Spinal cord (tissue), 10 donors: ENCODE results near the gene C13orf46. TPM values are rescaled to one million over a fixed set of nuclear protein-coding genes. Genes with fewer than 3 reads are reported as not detected.
A peak's percentile ranks its signal among the peaks of the same experiment; 100 is the strongest.

Source experiments
- DNase-seq, 6 donors: peaks; one replicate each; pipeline versions ENCODE4 v3.0.0 to v3.0.0-alpha.2; 2013 to 2015; ENCODE audit warnings: low spot score in 6 of 6, low read depth in 4 of 6
- H3K27ac ChIP-seq: one replicate; pipeline ENCODE4 v1.5.1; 2013; ENCODE audit warnings: low read depth, low read length, control low read depth
- H3K27me3 ChIP-seq: one replicate; pipeline ENCODE4 v1.6.1; 2013; ENCODE audit warnings: low read length; ENCODE audit not compliant: control insufficient read depth, insufficient read depth
- H3K36me3 ChIP-seq: one replicate; pipeline ENCODE4 v1.6.1; 2013; ENCODE audit warnings: low read length; ENCODE audit not compliant: control insufficient read depth, insufficient read depth
- H3K4me1 ChIP-seq: one replicate; pipeline ENCODE4 v1.6.1; 2013; ENCODE audit warnings: low read length; ENCODE audit not compliant: control insufficient read depth, insufficient read depth
- H3K4me3 ChIP-seq: one replicate; pipeline ENCODE4 v1.5.1; 2013; ENCODE audit warnings: low read depth, low read length, control low read depth
- H3K9me3 ChIP-seq: one replicate; pipeline ENCODE4 v1.6.1; 2013; ENCODE audit warnings: low read length; ENCODE audit not compliant: control insufficient read depth, insufficient read depth
- WGBS: methylation state at CpG from one replicate; pipeline ENCODE4 v1.1.5; 2013; ENCODE audit warnings: missing lambda C conversion rate; ENCODE audit not compliant: insufficient coverage; 5-methylcytosine and 5-hydroxymethylcytosine counted together
- polyA plus RNA-seq, 2 donors: library from polyadenylated mRNA; unstranded; fragments of 120-200 nt; gene quantifications; one replicate each; pipeline ENCODE4 v1.2.1, GENCODE V29; 2013; ENCODE audit not compliant: insufficient read length in 2 of 2
- total RNA-seq, 2 donors: library from RNA; depleted of rRNA in 1 of 2; stranded (reverse); fragments of 120-200 nt in 1 of 2; fragments of >200 nt in 1 of 2; gene quantifications; one replicate each; pipeline versions ENCODE4 v1.2.3 to v1.2.4, GENCODE V29; 2013 to 2014
- donor health status: healthy.

The C13orf46 gene
- total and polyA plus RNA-seq, 4 donors, result 0.20 to 1.1 (median 0.62) TPM

DNA sequence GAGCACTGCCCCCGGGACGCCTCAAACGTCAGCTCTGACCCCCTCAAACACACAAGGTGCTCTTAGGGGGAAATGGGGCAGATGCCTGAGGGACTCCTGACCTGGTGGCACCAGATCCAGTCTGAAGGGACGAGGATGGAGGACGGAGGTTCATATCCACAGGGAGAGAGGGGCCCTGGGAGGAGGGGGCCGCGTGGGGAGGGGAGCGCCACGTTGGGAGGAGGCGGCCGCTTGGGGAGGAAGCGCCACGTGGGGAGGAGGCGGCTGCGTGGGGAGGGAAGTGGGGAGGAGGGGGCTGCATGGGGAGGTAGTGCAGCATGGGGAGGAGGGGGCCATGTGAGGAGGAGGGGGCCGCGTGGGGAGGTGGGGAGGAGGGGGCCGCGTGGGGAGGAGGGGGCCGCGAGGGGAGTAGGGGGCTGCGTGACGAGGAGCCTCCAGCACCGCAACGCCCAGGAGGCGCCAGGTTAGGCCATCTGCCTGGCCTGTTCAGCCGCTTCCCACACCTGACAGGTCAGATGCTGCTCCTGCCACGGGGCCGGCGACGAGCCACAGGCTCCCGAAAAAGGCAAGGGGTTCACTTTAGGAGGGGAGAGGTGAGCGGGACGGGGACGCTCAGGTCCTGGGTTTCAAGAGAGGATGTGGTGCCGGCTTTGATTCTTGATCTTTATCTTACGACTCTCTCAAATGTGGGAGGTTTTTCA is 36.7 kb upstream of the C13orf46 start:
- no peak overlapping the region for H3K4me3 ChIP-seq
- 97% methylated on average over 22 of the region's 37 CpGs for WGBS
- no peak for DNase-seq
- H3K27ac ChIP-seq, result no peak overlapping the region
- no peaks in the 10 kb centered on the region for H3K27me3 ChIP-seq
- H3K36me3 ChIP-seq, result peaks cover 81% of the 10 kb centered on the region
- no peaks in the 10 kb centered on the region for H3K4me1 ChIP-seq
- H3K9me3 ChIP-seq, result no peaks in the 10 kb centered on the region

DNA sequence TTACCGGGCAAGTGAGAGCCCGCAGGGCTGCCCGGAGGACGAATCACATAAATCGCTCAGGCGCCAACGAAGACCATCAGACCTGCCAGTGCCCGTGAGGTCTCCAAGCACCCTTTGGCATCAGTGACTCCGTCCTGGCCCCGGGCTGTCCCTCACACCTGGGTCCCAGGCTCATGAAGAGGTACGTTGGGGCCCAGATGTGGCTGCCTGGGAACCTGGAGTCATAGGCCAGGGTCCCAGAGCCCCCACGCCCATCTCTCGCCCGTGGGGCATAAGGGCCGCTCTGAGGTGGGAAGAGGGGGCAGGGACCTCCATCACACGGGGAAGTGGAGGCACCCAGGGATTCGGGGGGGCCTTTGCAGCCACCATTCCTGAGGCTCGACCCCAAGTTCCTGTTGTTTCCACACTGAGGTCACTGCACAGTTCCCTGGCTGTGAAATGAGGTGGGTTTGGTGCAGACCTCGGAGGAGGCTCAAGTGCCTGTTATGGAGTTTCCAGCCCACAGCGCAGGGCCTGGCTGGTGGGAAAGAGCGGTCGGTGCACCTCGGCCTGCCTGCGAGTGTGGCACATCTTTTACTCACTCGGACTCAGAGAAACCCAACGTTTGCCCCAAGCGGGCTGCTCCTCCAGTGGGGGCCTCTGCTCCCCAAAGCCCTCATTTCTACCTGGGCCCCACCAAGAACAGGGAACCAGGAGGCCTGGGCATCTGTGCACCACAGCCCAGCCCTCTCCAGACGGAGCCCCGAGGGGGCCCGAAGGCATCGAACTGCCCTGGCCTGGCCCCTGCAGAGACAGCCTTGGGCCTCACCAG is 35.9 kb upstream of the C13orf46 start:
- Histone ChIP-seq H3K27ac (no peak overlapping the region), H3K27me3 (no peaks in the 10 kb centered on the region), H3K36me3 (peaks cover 81% of the 10 kb centered on the region), H3K9me3 (no peaks in the 10 kb centered on the region), H3K4me1 (no peaks in the 10 kb centered on the region), H3K4me3 (no peak overlapping the region)
- no peak for DNase-seq
- WGBS, result 94% methylated on average over 24 of the region's 31 CpGs

DNA sequence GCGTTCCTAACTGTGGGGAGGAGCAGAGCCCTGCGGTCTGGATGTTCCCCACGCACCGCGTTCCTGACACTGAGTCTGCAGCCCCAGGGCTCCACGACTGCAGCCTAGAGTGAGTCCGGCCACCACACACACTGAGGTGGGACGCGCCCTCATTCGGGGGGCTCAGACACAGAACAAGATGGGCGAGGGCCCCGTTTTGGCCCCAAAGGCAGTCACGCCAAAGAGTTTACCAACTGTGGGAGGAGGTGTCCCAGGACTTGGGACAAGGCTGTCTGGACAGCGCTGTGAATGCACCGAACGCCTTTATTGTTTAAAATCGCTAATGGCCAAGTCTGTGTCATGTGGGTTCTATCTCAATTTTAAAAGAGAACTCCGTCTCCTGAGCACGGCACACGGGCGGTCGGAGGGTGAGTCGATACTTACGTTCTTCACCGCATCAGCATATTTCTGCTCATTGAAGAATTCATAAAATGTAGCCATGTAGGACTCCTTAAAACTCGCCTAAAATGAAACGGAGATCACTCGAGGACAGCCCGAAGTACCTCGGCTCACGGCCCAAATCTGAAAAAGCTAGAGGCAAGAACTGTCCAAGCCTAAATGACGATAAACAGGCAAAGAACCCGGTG is 35.2 kb upstream of the C13orf46 start:
- Histone ChIP-seq H3K27ac (no peak overlapping the region), H3K4me3 (no peak overlapping the region), H3K9me3 (no peaks in the 10 kb centered on the region), H3K4me1 (no peaks in the 10 kb centered on the region), H3K27me3 (no peaks in the 10 kb centered on the region), H3K36me3 (peaks cover 75% of the 10 kb centered on the region)
- DNase-seq, result no peak
- WGBS, result 88% methylated on average over 28 of the region's 33 CpGs

DNA sequence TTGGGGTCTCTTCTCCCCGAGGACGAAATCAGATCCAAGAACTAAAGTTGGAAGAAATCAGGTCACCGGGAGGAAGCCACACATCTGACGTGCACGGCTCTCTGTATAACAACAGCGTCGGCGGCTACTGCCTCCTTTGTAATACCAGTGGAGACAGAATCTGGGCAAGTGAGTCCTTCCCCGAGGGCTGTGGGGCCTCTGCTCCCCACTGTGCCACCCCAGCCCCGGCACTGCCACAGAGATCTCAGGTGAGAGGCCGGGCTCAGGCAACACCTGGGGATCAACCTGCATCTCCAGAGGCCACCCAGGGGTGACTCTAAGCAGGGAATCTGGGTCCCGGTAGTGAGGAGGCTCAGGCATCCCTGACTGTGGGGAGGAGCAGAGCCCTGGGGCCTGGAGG is 33.7 kb upstream of the C13orf46 start:
- no peaks in the 10 kb centered on the region for H3K9me3 ChIP-seq
- 97% methylated on average over 11 of the region's 12 CpGs for WGBS
- no peaks in the 10 kb centered on the region for H3K27me3 ChIP-seq
- H3K4me3 ChIP-seq, result no peak overlapping the region
- H3K27ac ChIP-seq, result no peak overlapping the region
- no peak for DNase-seq
- peaks cover 66% of the 10 kb centered on the region for H3K36me3 ChIP-seq
- no peaks in the 10 kb centered on the region for H3K4me1 ChIP-seq

DNA sequence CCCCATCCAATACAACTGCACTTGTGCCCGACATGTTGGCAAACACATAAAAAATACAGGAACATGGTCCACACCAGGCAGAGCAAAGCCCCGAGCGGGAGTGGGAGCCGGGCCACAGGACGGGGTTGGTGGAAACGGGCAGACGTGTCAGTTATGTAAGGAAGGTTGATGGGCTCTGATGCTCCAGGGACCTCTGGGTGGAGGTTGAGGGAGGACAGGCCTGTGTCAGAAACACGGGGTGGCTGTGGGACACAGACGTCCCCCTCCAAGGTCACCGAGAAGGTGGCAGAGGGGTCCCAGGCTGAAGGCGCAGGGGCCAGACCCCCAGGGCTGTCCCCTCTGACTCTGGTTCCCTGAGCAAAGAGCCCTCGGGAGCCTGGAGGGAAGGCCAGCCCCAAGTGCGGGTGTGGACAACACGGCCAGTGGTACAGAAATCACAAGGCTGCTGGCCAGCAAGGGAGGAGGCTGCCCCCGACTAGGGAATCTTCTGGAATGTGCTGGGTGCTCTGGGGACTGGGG is 31.4 kb upstream of the C13orf46 start:
- Histone ChIP-seq H3K36me3 (peaks cover 66% of the 10 kb centered on the region), H3K9me3 (no peaks in the 10 kb centered on the region), H3K27ac (no peak overlapping the region), H3K27me3 (no peaks in the 10 kb centered on the region), H3K4me1 (no peaks in the 10 kb centered on the region), H3K4me3 (no peak overlapping the region)
- 96% methylated on average over 14 of the region's 15 CpGs for WGBS
- no peak for DNase-seq

DNA sequence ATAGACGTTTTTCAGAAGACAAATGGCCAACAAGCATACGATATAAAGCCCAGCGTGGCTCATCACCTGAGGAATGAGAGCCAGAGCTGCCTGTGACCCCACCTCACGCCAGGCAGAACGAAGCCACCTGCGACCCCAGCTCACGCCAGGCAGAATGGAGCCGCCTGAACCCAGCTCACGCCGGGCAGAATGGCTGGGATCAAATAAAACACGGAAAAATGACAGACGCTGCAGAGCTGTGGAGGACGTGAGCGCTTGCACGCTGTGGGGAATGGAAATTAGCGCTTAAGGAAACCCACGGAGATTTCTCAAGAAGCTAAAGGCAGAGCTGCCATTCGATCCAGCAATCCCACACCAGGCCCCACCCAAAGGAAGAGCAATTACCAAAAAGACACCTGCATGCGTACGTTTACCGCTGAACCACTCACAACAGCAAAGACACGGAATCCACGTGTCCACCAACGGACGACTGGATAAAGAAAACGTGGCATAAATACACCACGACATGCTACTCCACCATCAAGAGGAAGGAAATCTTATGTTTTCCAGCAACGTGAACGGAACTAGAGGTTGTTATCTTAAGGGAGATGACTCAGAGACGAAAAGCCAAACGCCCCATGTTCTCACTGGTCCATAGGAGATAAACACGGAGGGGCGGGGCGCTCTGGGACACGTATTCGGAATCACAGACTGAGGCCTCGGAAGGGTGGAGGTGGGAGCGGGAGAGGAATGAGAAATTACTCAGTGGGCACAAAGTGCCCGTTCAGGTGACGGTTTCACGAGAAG is 30.7 kb upstream of the C13orf46 start:
- DNase-seq, result peak in 1 of 6 donors; percentile 66
- 82% methylated on average over 36 of the region's 41 CpGs for WGBS
- Histone ChIP-seq H3K4me3 (no peak overlapping the region), H3K27ac (no peak overlapping the region), H3K36me3 (peaks cover 64% of the 10 kb centered on the region), H3K9me3 (no peaks in the 10 kb centered on the region), H3K27me3 (no peaks in the 10 kb centered on the region), H3K4me1 (no peaks in the 10 kb centered on the region)

DNA sequence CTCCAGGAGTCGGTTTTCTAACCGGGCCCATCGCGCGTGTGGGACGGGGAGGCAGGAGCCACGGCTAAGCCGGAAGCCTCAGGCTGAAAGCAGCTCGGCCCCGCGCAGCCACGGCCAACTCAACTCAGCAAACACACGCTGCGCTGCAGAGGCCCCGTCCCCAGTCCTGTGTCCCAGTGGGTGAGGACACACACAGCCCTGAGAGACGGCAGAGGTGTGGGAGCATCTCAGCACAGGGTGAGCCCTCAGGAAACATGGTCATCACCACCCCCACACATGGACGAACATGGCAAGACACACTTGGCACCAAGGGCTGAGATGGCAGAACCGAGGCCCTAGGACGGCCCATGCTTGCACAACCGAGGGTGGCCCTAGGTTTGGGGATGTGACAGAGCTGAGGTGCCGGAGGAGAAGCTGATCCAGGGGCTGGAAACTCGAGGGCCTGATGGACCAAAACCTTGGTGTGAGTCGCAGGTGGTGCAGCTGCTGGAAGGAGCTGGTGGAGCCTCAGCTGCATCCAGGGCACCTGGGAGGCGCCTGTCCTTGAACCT is 29.0 kb upstream of the C13orf46 start:
- no peak for DNase-seq
- H3K36me3 ChIP-seq, result peaks cover 68% of the 10 kb centered on the region
- 94% methylated on average over 23 of the region's 24 CpGs for WGBS

DNA sequence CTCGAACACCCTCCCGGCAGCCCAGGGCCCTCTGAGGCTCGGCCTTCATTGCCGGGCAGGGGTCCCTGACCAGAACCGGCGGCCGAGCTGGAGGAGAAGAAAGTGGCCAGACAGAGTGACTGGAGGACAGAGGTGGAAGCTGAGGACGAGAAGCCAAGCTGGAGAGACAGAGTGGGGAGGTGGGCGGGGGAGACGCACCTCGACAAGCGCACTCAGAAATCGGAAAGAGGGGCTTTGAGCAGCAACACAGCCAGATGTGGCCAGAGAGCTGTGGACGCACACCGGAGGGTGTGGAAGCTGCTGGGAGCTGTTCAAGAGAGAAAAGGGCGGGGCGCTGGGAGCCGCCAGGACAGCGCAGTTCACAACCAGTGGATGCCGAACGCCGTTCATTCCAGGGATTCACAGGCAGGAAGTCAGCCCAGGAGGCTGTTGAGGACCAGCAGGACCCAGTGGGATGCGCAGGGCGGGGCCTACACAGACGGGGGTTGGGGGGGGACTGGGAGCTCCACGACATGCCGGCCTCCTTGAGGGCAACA is 28.2 kb upstream of the C13orf46 start:
- H3K4me3 ChIP-seq, result no peak overlapping the region
- H3K27ac ChIP-seq, result no peak overlapping the region
- H3K27me3 ChIP-seq, result no peaks in the 10 kb centered on the region
- 87% methylated on average over 27 of the region's 27 CpGs for WGBS
- no peaks in the 10 kb centered on the region for H3K9me3 ChIP-seq
- H3K4me1 ChIP-seq, result peaks cover 9% of the 10 kb centered on the region
- DNase-seq, result no peak
- peaks cover 68% of the 10 kb centered on the region for H3K36me3 ChIP-seq

More for the DNA sequence above, 29.0 kb upstream of the C13orf46 start:
- no peaks in the 10 kb centered on the region for H3K9me3 ChIP-seq
- H3K27ac ChIP-seq, result no peak overlapping the region
- no peaks in the 10 kb centered on the region for H3K27me3 ChIP-seq
- H3K4me3 ChIP-seq, result no peak overlapping the region
- peaks cover 6% of the 10 kb centered on the region for H3K4me1 ChIP-seq
